ENCODE results near the gene RAB4A.
A peak's percentile ranks its signal among the peaks of the same experiment; 100 is the strongest.

RAB4A gene

GRCh38 chr1:229270547-229271447 is at the start of gene RAB4A (continued):
- TF ChIP-seq PBX3 (CRISPR knock-in tag; IDR thresholded peaks at IDR 0.05) (peak; percentile 96), ZNF214 (tag by site-specific recombination; IDR thresholded peaks at IDR 0.05; ENCODE audit: borderline replicate concordance) (no peak), ATF2 (tag by site-specific recombination; IDR thresholded peaks at IDR 0.05; ENCODE audit: low read depth) (no peak), ZNF560 (tag by site-specific recombination; IDR thresholded peaks at IDR 0.05; ENCODE audit: borderline replicate concordance) (no peak), ZNF350 (tag by site-specific recombination; IDR thresholded peaks at IDR 0.05) (no peak), TCF7L2 (IDR thresholded peaks at IDR 0.05; ENCODE audit: borderline replicate concordance, low read depth, low read length) (no peak), ZNF174 (tag by site-specific recombination; IDR thresholded peaks at IDR 0.05) (no peak), PATZ1 (tag by site-specific recombination; IDR thresholded peaks at IDR 0.05) (peak; percentile 82), ZNF600 (tag by site-specific recombination; IDR thresholded peaks at IDR 0.05) (peak; percentile 90), ZNF837 (tag by site-specific recombination; IDR thresholded peaks at IDR 0.05) (no peak), ZNF621 (tag by site-specific recombination; IDR thresholded peaks at IDR 0.05) (no peak), ZNF19 (tag by site-specific recombination; IDR thresholded peaks at IDR 0.05; ENCODE audit: low read depth) (no peak), ZNF292 (tag by site-specific recombination; IDR thresholded peaks at IDR 0.05; ENCODE audit: borderline replicate concordance, low read depth) (no peak), AEBP2 (tag by site-specific recombination; IDR thresholded peaks at IDR 0.05; ENCODE audit: borderline replicate concordance) (peak; percentile 37; the same call in 1 of the 2 replicates), ZNF473 (tag by site-specific recombination; IDR thresholded peaks at IDR 0.05) (no peak), ZNF404 (tag by site-specific recombination; IDR thresholded peaks at IDR 0.05) (no peak), FEZF1 (tag by site-specific recombination; IDR thresholded peaks at IDR 0.05) (no peak), IKZF3 (tag by site-specific recombination; IDR thresholded peaks at IDR 0.05) (no peak), ZNF157 (tag by site-specific recombination; IDR thresholded peaks at IDR 0.05) (0 out of 2 replicates have a peak, but pooled peaks have one; percentile 35), KLF16 (tag by site-specific recombination; IDR thresholded peaks at IDR 0.05) (peak; percentile 59; the same call in 1 of the 2 replicates), ZNF791 (tag by site-specific recombination; IDR thresholded peaks at IDR 0.05) (no peak), SCRT2 (tag by site-specific recombination; IDR thresholded peaks at IDR 0.05) (peak; percentile 92), ZNF529 (tag by site-specific recombination; IDR thresholded peaks at IDR 0.05; ENCODE audit: insufficient replicate concordance) (peak; percentile 45), ZNF354C (tag by site-specific recombination; IDR thresholded peaks at IDR 0.05; ENCODE audit: borderline replicate concordance, low read depth) (no peak), ZNF266 (tag by site-specific recombination; IDR thresholded peaks at IDR 0.05; ENCODE audit: low read depth) (no peak), ZNF585B (tag by site-specific recombination; IDR thresholded peaks at IDR 0.05) (no peak; the same call in 1 of the 2 replicates), ZNF184 (tag by site-specific recombination; IDR thresholded peaks at IDR 0.05) (0 out of 2 replicates have a peak, but pooled peaks have one; percentile 41), BCL6B (tag by site-specific recombination; IDR thresholded peaks at IDR 0.05) (no peak), SP3 (tag by site-specific recombination; IDR thresholded peaks at IDR 0.05) (peak; percentile 69), KLF1 (tag by site-specific recombination; IDR thresholded peaks at IDR 0.05) (0 out of 2 replicates have a peak, but pooled peaks have one; percentile 22), ZNF2 (tag by site-specific recombination; IDR thresholded peaks at IDR 0.05) (no peak; the same call in 1 of the 2 replicates)

Measured in HEK293 (cell line).